HepG2 (cell line): ENCODE measurements around the gene KCTD5. TPM values are rescaled to one million over a fixed set of nuclear protein-coding genes. Genes with fewer than 3 reads are reported as not detected.
A peak's percentile ranks its signal among the peaks of the same experiment; 100 is the strongest.

Source experiments
- ARNTL ChIP-seq: sonication (generic); formaldehyde crosslinking; IDR thresholded peaks from 2 replicates; pipeline ENCODE4 v1.4.0; 2020; ENCODE audit warnings: mild to moderate bottlenecking, missing genetic modification reagents
- ATF1 ChIP-seq: IDR thresholded peaks from 2 replicates; pipeline ENCODE4 v1.6.1; 2016; ENCODE audit warnings: mild to moderate bottlenecking, control low read depth
- DNMT3B ChIP-seq: conservative IDR thresholded peaks from 2 replicates; pipeline ENCODE4 v1.6.1; 2016; ENCODE audit warnings: missing biosample characterization, control low read depth
- HNRNPK ChIP-seq: fragments of 200-400 bp; formaldehyde crosslinking; IDR thresholded peaks from 2 replicates; pipeline ENCODE4 v1.6.1; 2018; ENCODE audit warnings: low read length, low read depth, moderate library complexity, mild to moderate bottlenecking; ENCODE audit not compliant: poor library complexity, severe bottlenecking
- IKZF4 ChIP-seq: sonication (generic); formaldehyde crosslinking; IDR thresholded peaks from 2 replicates; pipeline ENCODE4 v1.5.1; 2020; ENCODE audit warnings: borderline replicate concordance, mild to moderate bottlenecking, low read depth, missing genetic modification reagents; ENCODE audit errors: not compliant biosample characterization
- PRMT3 ChIP-seq: sonication (generic); formaldehyde crosslinking; IDR thresholded peaks from 2 replicates; pipeline ENCODE4 v1.8.1; 2022; ENCODE audit warnings: low read depth, mild to moderate bottlenecking, moderate library complexity, missing genetic modification reagents, borderline replicate concordance
- SIN3A ChIP-seq: IDR thresholded peaks from 2 replicates; pipeline ENCODE4 v1.6.1; 2011; ENCODE audit warnings: low read depth, mild to moderate bottlenecking, control low read depth, low read length, borderline replicate concordance
- SMAD9 ChIP-seq: sonication (generic); formaldehyde crosslinking; IDR thresholded peaks from 2 replicates; pipeline ENCODE4 v1.5.1; 2020; ENCODE audit warnings: mild to moderate bottlenecking, missing genetic modification reagents
- ZBTB7B ChIP-seq: sonication (generic); formaldehyde crosslinking; IDR thresholded peaks from 2 replicates; pipeline ENCODE4 v1.4.0; 2020; ENCODE audit warnings: missing genetic modification reagents
- ZNF335 ChIP-seq: sonication (generic); formaldehyde crosslinking; IDR thresholded peaks from 2 replicates; pipeline ENCODE4 v1.4.0; 2020; ENCODE audit warnings: missing genetic modification reagents
- ZNF674 ChIP-seq: sonication (generic); formaldehyde crosslinking; IDR thresholded peaks from 2 replicates; pipeline ENCODE4 v1.5.0; 2020; ENCODE audit warnings: low read depth, mild to moderate bottlenecking, missing genetic modification reagents
- ZNF747 ChIP-seq: sonication (generic); formaldehyde crosslinking; IDR thresholded peaks from 2 replicates; pipeline ENCODE4 v1.8.1; 2023; ENCODE audit warnings: missing genetic modification reagents, mild to moderate bottlenecking, borderline replicate concordance
- ZSCAN20 ChIP-seq: sonication (generic); formaldehyde crosslinking; IDR thresholded peaks from 2 replicates; pipeline ENCODE4 v1.4.0; 2020; ENCODE audit warnings: missing genetic modification reagents, mild to moderate bottlenecking, borderline replicate concordance
- ZSCAN9 ChIP-seq: IDR thresholded peaks from 2 replicates; pipeline ENCODE4 v1.6.1; 2016; ENCODE audit warnings: borderline replicate concordance
- polyA plus RNA-seq, 8 experiments: library from polyadenylated mRNA; depleted of rRNA in 3 of 8; stranded (reverse) in 7 of 8; unstranded in 1 of 8; fragments of >200 nt; fragmentation: Illumina TruSeq in 4 of 8; extraction: Trizol in 4 of 8; gene quantifications; 2 replicates each; pipeline versions ENCODE4 v1.2.1 to v1.2.3, GENCODE V29; 2011 to 2016; ENCODE audit warnings: low read depth in 4 of 8, missing spikeins in 1 of 8, mixed read lengths in 1 of 8; ENCODE audit not compliant: insufficient read depth in 1 of 8
- total RNA-seq, 5 experiments: library from RNA; depleted of rRNA; stranded (reverse); fragments of >200 nt; fragmentation: Illumina TruSeq; extraction: Trizol; gene quantifications; 2 replicates each; pipeline ENCODE4 v1.2.3, GENCODE V29; 2016; ENCODE audit warnings: low read depth in 1 of 5
- TF ChIP-seq, protein P1 (sequence below): sonication (generic); formaldehyde crosslinking; IDR thresholded peaks from 2 replicates; pipeline ENCODE4 v1.4.0; 2020; ENCODE audit warnings: mild to moderate bottlenecking, missing genetic modification reagents, borderline replicate concordance
- TF ChIP-seq, protein P2 (sequence below): sonication (generic); formaldehyde crosslinking; IDR thresholded peaks from 2 replicates; pipeline ENCODE4 v1.4.0; 2020; ENCODE audit warnings: missing genetic modification reagents
- TF ChIP-seq, protein P3 (sequence below): sonication (generic); formaldehyde crosslinking; IDR thresholded peaks from 2 replicates; pipeline ENCODE4 v1.8.0; 2022; ENCODE audit warnings: low read depth, missing genetic modification reagents
- TF ChIP-seq, protein P4 (sequence below): sonication (generic); formaldehyde crosslinking; IDR thresholded peaks from 2 replicates; pipeline ENCODE4 v1.5.1; 2020; ENCODE audit warnings: mild to moderate bottlenecking, missing genetic modification reagents, borderline replicate concordance
- TF ChIP-seq, protein P5 (sequence below): sonication (generic); formaldehyde crosslinking; IDR thresholded peaks from 2 replicates; pipeline ENCODE4 v1.8.1; 2023; ENCODE audit warnings: missing genetic modification reagents, mild to moderate bottlenecking, borderline replicate concordance

KCTD5 gene
- total and polyA plus RNA-seq, 2 of the 13 experiments (the other 11 are each of a cell fraction or from before 2014, with no cell fraction given): 25.4 to 29.8 TPM

DNA sequence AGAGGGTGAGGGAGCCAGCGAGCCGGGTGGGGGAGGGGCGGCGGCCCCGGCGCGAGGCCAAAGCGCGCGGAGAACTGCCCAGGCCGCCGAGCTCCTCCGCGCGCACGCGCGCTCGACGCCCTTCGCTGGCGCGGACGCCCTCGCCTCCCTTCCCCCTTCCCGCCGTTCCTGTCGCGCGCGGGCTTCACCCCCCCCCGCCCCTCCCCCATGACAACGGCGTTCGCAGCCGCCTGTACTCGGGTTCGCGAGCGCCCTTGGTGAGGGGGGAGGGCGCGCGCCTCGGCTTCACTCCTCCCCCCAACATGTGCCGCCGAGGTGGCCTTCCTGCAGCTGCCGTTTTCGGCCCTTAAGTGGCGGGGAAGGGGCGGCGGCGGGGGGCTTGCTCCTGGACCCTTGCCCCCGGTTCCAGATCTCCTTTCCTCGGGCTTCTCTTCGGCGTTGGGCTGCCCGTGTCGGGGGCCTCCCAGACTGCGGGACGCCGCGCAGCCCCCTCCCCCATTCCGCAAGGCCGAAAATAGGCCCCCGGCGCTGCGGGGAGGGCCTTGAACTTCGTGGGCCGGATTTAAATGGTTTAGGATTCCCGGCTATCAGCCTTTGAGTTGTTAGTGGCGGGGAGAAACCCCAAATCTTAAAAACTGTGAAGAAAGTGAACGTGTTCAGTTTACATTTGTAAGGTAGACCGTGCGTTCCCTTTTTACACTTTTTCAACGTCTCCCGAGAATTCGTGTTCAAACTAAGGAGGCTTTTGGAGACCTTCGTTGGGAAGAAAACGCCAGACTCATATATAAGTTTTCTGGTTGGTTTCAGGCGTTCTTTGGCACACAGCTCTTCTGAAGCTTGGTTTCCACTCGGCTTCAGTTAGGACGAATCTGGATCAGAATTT, 70.8 kb downstream of the KCTD5 start (continued):
- TF ChIP-seq, protein P1, sequence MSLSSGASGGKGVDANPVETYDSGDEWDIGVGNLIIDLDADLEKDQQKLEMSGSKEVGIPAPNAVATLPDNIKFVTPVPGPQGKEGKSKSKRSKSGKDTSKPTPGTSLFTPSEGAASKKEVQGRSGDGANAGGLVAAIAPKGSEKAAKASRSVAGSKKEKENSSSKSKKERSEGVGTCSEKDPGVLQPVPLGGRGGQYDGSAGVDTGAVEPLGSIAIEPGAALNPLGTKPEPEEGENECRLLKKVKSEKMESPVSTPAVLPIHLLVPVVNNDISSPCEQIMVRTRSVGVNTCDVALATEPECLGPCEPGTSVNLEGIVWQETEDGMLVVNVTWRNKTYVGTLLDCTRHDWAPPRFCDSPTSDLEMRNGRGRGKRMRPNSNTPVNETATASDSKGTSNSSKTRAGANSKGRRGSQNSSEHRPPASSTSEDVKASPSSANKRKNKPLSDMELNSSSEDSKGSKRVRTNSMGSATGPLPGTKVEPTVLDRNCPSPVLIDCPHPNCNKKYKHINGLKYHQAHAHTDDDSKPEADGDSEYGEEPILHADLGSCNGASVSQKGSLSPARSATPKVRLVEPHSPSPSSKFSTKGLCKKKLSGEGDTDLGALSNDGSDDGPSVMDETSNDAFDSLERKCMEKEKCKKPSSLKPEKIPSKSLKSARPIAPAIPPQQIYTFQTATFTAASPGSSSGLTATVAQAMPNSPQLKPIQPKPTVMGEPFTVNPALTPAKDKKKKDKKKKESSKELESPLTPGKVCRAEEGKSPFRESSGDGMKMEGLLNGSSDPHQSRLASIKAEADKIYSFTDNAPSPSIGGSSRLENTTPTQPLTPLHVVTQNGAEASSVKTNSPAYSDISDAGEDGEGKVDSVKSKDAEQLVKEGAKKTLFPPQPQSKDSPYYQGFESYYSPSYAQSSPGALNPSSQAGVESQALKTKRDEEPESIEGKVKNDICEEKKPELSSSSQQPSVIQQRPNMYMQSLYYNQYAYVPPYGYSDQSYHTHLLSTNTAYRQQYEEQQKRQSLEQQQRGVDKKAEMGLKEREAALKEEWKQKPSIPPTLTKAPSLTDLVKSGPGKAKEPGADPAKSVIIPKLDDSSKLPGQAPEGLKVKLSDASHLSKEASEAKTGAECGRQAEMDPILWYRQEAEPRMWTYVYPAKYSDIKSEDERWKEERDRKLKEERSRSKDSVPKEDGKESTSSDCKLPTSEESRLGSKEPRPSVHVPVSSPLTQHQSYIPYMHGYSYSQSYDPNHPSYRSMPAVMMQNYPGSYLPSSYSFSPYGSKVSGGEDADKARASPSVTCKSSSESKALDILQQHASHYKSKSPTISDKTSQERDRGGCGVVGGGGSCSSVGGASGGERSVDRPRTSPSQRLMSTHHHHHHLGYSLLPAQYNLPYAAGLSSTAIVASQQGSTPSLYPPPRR (CRISPR knock-in tag): peak; percentile 61
- TF ChIP-seq SMAD9 (CRISPR knock-in tag) (no peak), ZSCAN9 (CRISPR knock-in tag) (no peak), PRMT3 (CRISPR knock-in tag) (no peak), ZBTB7B (CRISPR knock-in tag) (0 out of 2 replicates have a peak, but pooled peaks have one; percentile 7), ZNF674 (CRISPR knock-in tag) (0 out of 2 replicates have a peak, but pooled peaks have one; percentile 21), HNRNPK (peak; percentile 88), ZSCAN20 (CRISPR knock-in tag) (0 out of 2 replicates have a peak, but pooled peaks have one; percentile 37), ZNF747 (CRISPR knock-in tag) (peak; percentile 36; the same call in 1 of the 2 replicates), ATF1 (CRISPR knock-in tag) (no peak), IKZF4 (CRISPR knock-in tag) (peak; percentile 1), ARNTL (0 out of 2 replicates have a peak, but pooled peaks have one; percentile 20), DNMT3B (CRISPR knock-in tag) (no peak), ZNF335 (CRISPR knock-in tag) (0 out of 2 replicates have a peak, but pooled peaks have one; percentile 4), SIN3A (0 out of 2 replicates have a peak, but pooled peaks have one; percentile 42)
- TF ChIP-seq, protein P2, sequence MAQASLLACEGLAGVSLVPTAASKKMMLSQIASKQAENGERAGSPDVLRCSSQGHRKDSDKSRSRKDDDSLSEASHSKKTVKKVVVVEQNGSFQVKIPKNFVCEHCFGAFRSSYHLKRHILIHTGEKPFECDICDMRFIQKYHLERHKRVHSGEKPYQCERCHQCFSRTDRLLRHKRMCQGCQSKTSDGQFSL (CRISPR knock-in tag): peak; percentile 91
- TF ChIP-seq, protein P3, sequence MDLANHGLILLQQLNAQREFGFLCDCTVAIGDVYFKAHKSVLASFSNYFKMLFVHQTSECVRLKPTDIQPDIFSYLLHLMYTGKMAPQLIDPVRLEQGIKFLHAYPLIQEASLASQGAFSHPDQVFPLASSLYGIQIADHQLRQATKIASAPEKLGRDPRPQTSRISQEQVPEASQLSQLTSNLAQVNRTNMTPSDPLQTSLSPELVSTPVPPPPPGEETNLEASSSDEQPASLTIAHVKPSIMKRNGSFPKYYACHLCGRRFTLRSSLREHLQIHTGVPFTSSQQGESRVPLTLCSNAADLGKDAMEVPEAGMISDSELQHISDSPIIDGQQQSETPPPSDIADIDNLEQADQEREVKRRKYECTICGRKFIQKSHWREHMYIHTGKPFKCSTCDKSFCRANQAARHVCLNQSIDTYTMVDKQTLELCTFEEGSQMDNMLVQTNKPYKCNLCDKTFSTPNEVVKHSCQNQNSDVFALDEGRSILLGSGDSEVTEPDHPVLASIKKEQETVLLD (CRISPR knock-in tag): 0 out of 2 replicates have a peak, but pooled peaks have one; percentile 40
- TF ChIP-seq, protein P4, sequence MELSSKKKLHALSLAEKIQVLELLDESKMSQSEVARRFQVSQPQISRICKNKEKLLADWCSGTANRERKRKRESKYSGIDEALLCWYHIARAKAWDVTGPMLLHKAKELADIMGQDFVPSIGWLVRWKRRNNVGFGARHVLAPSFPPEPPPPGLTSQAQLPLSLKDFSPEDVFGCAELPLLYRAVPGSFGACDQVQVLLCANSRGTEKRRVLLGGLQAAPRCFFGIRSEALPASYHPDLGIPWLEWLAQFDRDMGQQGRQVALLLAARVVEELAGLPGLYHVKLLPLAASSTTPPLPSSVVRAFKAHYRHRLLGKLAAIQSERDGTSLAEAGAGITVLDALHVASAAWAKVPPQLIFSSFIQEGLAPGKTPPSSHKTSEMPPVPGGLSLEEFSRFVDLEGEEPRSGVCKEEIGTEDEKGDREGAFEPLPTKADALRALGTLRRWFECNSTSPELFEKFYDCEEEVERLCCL: 0 out of 2 replicates have a peak, but pooled peaks have one; percentile 42
- TF ChIP-seq, protein P5, sequence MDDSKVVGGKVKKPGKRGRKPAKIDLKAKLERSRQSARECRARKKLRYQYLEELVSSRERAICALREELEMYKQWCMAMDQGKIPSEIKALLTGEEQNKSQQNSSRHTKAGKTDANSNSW (CRISPR knock-in tag): 0 out of 2 replicates have a peak, but pooled peaks have one; percentile 15
